HEK293 (cell line): ENCODE measurements around the gene COPS9.

Experiments used
- CTCF ChIA-PET: fragments of 350-600 bp; formaldehyde crosslinking; extraction: SDS; loops from one replicate; lab custom pipeline; 2021; ENCODE audit warnings: antibody characterized with exemption; lab: Yijun Ruan, JAX
- POLR2A ChIA-PET: fragments of 300-600 bp; formaldehyde crosslinking; extraction: SDS; loops from one replicate; lab custom pipeline; 2020; ENCODE audit warnings: antibody characterized with exemption, inconsistent platforms; lab: Yijun Ruan, JAX
- H3K27ac ChIP-seq: fragments of 200-500 bp; sonication (Bioruptor generic); 2 replicates; pipeline ENCODE4 v1.5.1; 2014; ENCODE audit warnings: low read depth, low read length, control low read depth, inconsistent platforms; ENCODE audit errors: extremely low read depth
- H3K36me3 ChIP-seq, 2 experiments: fragments of 200-500 bp in 1 of 2; sonication (Bioruptor generic) in 1 of 2; 1 replicate in 1 of 2; 2 replicates in 1 of 2; pipeline ENCODE4 v1.5.1; 2014 to 2017; ENCODE audit warnings: inconsistent platforms in 2 of 2, low read length in 2 of 2; ENCODE audit not compliant: control insufficient read depth in 2 of 2, insufficient read depth in 1 of 2
- H3K4me1 ChIP-seq: fragments of 200-500 bp; sonication (Bioruptor generic); 2 replicates; pipeline ENCODE4 v1.5.1; 2014; ENCODE audit warnings: mild to moderate bottlenecking, low read length, inconsistent platforms; ENCODE audit not compliant: control insufficient read depth, insufficient read depth
- H3K4me3 ChIP-seq: 2 replicates; pipeline ENCODE4 v1.5.1; 2011; ENCODE audit warnings: low read depth, mild to moderate bottlenecking, control low read depth, low read length, moderate library complexity
- H3K9me3 ChIP-seq: fragments of 200-500 bp; sonication (Bioruptor generic); 2 replicates; pipeline ENCODE4 v1.5.1; 2014; ENCODE audit warnings: low read depth, low read length, inconsistent platforms; ENCODE audit not compliant: control insufficient read depth, insufficient read depth
- GLI4 ChIP-seq: fragments of 450-650 bp; formaldehyde crosslinking; IDR thresholded peaks from 2 replicates; pipeline ENCODE4 v1.5.1; 2016; ENCODE audit warnings: missing biosample characterization, missing genetic modification characterization
- MEIS1 ChIP-seq: sonication (generic); formaldehyde crosslinking; IDR thresholded peaks from 2 replicates; pipeline ENCODE4 v1.8.1; 2022; ENCODE audit warnings: missing genetic modification reagents, mild to moderate bottlenecking, borderline replicate concordance
- SP2 ChIP-seq: fragments of 450-650 bp; formaldehyde crosslinking; IDR thresholded peaks from 2 replicates; pipeline ENCODE4 v1.5.1; 2016; ENCODE audit warnings: missing biosample characterization, missing genetic modification characterization
- YY2 ChIP-seq: fragments of 450-650 bp; formaldehyde crosslinking; IDR thresholded peaks from 2 replicates; pipeline ENCODE4 v1.5.1; 2016; ENCODE audit warnings: missing biosample characterization, missing genetic modification characterization
- ZBTB1 ChIP-seq: fragments of 450-650 bp; formaldehyde crosslinking; IDR thresholded peaks from 2 replicates; pipeline ENCODE4 v1.5.1; 2016; ENCODE audit warnings: missing biosample characterization, missing genetic modification characterization
- ZBTB8A ChIP-seq: fragments of 450-650 bp; formaldehyde crosslinking; IDR thresholded peaks from 2 replicates; pipeline ENCODE4 v1.5.1; 2016; ENCODE audit warnings: missing biosample characterization, missing genetic modification characterization
- ZFP3 ChIP-seq: fragments of 450-650 bp; formaldehyde crosslinking; IDR thresholded peaks from 2 replicates; pipeline ENCODE4 v1.5.1; 2016; ENCODE audit warnings: low read depth, missing biosample characterization, missing genetic modification characterization
- ZNF132 ChIP-seq: fragments of 450-650 bp; formaldehyde crosslinking; IDR thresholded peaks from 2 replicates; pipeline ENCODE4 v1.5.1; 2017; ENCODE audit warnings: missing biosample characterization, missing genetic modification characterization, borderline replicate concordance
- ZNF157 ChIP-seq: fragments of 450-650 bp; formaldehyde crosslinking; IDR thresholded peaks from 2 replicates; pipeline ENCODE4 v1.5.1; 2016; ENCODE audit warnings: missing biosample characterization, missing genetic modification characterization
- ZNF214 ChIP-seq: fragments of 450-650 bp; formaldehyde crosslinking; IDR thresholded peaks from 2 replicates; pipeline ENCODE4 v1.5.1; 2017; ENCODE audit warnings: missing biosample characterization, mild to moderate bottlenecking, missing genetic modification characterization, borderline replicate concordance
- ZNF350 ChIP-seq: fragments of 450-650 bp; formaldehyde crosslinking; IDR thresholded peaks from 2 replicates; pipeline ENCODE4 v1.5.0; 2017; ENCODE audit warnings: missing biosample characterization, mild to moderate bottlenecking, missing genetic modification characterization
- ZNF514 ChIP-seq: fragments of 450-650 bp; formaldehyde crosslinking; IDR thresholded peaks from 2 replicates; pipeline ENCODE4 v1.5.1; 2016; ENCODE audit warnings: missing biosample characterization, missing genetic modification characterization
- ZNF768 ChIP-seq: fragments of 450-650 bp; formaldehyde crosslinking; IDR thresholded peaks from 2 replicates; pipeline ENCODE4 v1.5.1; 2018; ENCODE audit warnings: missing biosample characterization, mild to moderate bottlenecking, missing genetic modification characterization
- ZNF792 ChIP-seq: fragments of 450-650 bp; formaldehyde crosslinking; IDR thresholded peaks from 2 replicates; pipeline ENCODE4 v1.5.1; 2016; ENCODE audit warnings: missing biosample characterization, missing genetic modification characterization
- TF ChIP-seq, protein P1 (sequence below): fragments of 450-650 bp; formaldehyde crosslinking; IDR thresholded peaks from 2 replicates; pipeline ENCODE4 v1.5.1; 2016; ENCODE audit warnings: missing biosample characterization, missing genetic modification characterization, low read depth
- TF ChIP-seq, protein P2 (sequence below): fragments of 450-650 bp; formaldehyde crosslinking; IDR thresholded peaks from 2 replicates; pipeline ENCODE4 v1.5.1; 2016; ENCODE audit warnings: missing biosample characterization, missing genetic modification characterization, borderline replicate concordance
- TF ChIP-seq, protein P3 (sequence below): fragments of 450-650 bp; formaldehyde crosslinking; IDR thresholded peaks from 2 replicates; pipeline ENCODE4 v1.5.1; 2016; ENCODE audit warnings: missing biosample characterization, missing genetic modification characterization
- TF ChIP-seq, protein P4 (sequence below): fragments of 450-650 bp; IDR thresholded peaks from 2 replicates; pipeline ENCODE4 v1.5.1; 2018; ENCODE audit warnings: missing biosample characterization, mild to moderate bottlenecking, missing genetic modification characterization

COPS9 gene

DNA sequence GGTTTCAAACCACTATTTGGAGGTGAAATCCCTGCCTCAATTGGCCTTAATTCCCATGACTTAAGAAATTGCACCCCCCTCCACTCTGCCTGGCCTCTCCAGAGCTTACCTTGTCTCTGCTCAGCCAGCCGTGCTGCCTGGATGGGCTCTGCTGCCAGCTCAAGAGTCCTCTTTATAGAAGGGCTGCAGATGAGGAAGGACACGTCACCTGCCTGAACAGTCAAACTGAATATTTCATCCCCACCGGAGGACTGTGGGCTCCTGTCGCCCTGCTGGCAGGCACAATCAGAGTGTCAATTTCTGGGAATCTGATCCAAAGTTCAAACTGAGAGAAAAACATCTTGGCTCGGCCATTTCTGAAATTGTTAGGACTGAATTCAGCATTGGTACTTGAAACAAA lies 4.4 kb upstream of the COPS9 start, which contains the start of gene OTOS:
Gene OTOS, minus strand, starts transcription at position 148 of the 400 bp plus-strand sequence. CDS start 332 bp downstream, outside the sequence.
- no peaks in the 10 kb centered on the region for H3K36me3 ChIP-seq
- CTCF ChIA-PET: interaction anchor here (0.6 to 3.0 kb wide), 3 partner anchors 9 to 148 kb away, joined by 3 to 15 read pairs (median 9); no protein-coding TSS in a partner anchor
- H3K4me1 ChIP-seq: no peaks in the 10 kb centered on the region
- POLR2A ChIA-PET: no interaction called here
- TF ChIP-seq ZBTB8A (tag by site-specific recombination) (no peak), ZNF514 (no peak), ZBTB1 (tag by site-specific recombination) (no peak), ZNF132 (tag by site-specific recombination) (no peak), SP2 (tag by site-specific recombination) (no peak), GLI4 (tag by site-specific recombination) (no peak), ZNF768 (no peak), MEIS1 (no peak)
- TF ChIP-seq, protein P1, sequence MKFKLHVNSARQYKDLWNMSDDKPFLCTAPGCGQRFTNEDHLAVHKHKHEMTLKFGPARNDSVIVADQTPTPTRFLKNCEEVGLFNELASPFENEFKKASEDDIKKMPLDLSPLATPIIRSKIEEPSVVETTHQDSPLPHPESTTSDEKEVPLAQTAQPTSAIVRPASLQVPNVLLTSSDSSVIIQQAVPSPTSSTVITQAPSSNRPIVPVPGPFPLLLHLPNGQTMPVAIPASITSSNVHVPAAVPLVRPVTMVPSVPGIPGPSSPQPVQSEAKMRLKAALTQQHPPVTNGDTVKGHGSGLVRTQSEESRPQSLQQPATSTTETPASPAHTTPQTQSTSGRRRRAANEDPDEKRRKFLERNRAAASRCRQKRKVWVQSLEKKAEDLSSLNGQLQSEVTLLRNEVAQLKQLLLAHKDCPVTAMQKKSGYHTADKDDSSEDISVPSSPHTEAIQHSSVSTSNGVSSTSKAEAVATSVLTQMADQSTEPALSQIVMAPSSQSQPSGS (tag by site-specific recombination): no peak
- H3K27ac ChIP-seq: no peak within 1 kb of the TSS
- H3K4me3 ChIP-seq: no peak within 1 kb of the TSS
- no peaks in the 10 kb centered on the region for H3K9me3 ChIP-seq

DNA sequence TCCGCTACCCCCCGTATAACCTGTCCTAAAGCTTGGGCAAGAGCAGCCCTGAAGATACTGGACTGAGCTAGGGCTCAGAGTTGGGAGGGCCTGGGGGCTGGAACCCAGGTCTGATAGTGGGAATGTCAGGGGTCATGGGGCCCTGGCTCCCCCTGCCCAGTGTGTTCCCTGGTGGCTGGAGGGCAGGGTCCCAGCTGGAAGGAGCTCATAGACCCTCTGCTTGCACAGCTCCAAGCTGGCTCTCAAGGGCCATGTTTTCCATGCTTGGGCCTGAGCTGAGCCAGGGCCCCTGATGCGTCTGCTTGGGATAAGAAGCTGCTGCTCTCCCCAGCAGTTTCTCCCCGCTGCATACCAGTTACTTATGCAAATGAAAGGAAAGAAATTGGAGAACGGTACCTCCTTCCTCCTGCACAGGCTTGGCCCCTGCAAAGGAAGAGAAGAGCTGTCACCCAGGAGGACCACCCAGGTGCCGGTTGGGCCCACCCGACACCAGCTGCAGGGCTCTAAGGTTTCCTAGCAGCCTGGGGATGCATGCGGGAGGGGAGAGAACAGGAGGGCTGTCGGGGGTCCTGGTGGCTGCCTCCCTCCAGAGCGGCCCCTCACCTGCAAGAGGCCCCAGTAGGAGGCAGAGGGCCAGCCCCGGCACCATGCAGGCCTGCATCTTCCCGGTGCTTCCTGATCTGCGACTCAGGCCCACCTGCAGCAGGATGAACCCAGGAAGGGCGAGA lies 3.7 kb upstream of the COPS9 start:
- TF ChIP-seq ZNF350 (no peak), ZNF214 (tag by site-specific recombination) (no peak), YY2 (tag by site-specific recombination) (no peak), ZBTB1 (tag by site-specific recombination) (no peak), ZFP3 (tag by site-specific recombination) (no peak), ZNF157 (tag by site-specific recombination) (no peak), ZNF792 (tag by site-specific recombination) (no peak)
- TF ChIP-seq, protein P2, sequence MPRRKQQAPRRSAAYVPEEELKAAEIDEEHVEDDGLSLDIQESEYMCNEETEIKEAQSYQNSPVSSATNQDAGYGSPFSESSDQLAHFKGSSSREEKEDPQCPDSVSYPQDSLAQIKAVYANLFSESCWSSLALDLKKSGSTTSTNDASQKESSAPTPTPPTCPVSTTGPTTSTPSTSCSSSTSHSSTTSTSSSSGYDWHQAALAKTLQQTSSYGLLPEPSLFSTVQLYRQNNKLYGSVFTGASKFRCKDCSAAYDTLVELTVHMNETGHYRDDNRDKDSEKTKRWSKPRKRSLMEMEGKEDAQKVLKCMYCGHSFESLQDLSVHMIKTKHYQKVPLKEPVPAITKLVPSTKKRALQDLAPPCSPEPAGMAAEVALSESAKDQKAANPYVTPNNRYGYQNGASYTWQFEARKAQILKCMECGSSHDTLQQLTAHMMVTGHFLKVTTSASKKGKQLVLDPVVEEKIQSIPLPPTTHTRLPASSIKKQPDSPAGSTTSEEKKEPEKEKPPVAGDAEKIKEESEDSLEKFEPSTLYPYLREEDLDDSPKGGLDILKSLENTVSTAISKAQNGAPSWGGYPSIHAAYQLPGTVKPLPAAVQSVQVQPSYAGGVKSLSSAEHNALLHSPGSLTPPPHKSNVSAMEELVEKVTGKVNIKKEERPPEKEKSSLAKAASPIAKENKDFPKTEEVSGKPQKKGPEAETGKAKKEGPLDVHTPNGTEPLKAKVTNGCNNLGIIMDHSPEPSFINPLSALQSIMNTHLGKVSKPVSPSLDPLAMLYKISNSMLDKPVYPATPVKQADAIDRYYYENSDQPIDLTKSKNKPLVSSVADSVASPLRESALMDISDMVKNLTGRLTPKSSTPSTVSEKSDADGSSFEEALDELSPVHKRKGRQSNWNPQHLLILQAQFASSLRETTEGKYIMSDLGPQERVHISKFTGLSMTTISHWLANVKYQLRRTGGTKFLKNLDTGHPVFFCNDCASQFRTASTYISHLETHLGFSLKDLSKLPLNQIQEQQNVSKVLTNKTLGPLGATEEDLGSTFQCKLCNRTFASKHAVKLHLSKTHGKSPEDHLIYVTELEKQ (tag by site-specific recombination): no peak
- TF ChIP-seq, protein P3, sequence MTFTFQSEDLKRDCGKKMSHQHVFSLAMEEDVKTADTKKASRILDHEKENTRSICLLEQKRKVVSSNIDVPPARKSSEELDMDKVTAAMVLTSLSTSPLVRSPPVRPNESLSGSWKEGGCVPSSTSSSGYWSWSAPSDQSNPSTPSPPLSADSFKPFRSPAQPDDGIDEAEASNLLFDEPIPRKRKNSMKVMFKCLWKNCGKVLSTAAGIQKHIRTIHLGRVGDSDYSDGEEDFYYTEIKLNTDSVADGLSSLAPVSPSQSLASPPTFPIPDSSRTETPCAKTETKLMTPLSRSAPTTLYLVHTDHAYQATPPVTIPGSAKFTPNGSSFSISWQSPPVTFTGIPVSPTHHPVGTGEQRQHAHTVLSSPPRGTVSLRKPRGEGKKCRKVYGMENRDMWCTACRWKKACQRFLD (tag by site-specific recombination): no peak
- TF ChIP-seq, protein P4, sequence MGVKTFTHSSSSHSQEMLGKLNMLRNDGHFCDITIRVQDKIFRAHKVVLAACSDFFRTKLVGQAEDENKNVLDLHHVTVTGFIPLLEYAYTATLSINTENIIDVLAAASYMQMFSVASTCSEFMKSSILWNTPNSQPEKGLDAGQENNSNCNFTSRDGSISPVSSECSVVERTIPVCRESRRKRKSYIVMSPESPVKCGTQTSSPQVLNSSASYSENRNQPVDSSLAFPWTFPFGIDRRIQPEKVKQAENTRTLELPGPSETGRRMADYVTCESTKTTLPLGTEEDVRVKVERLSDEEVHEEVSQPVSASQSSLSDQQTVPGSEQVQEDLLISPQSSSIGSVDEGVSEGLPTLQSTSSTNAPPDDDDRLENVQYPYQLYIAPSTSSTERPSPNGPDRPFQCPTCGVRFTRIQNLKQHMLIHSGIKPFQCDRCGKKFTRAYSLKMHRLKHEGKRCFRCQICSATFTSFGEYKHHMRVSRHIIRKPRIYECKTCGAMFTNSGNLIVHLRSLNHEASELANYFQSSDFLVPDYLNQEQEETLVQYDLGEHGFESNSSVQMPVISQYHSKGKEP (tag by site-specific recombination): no peak
- no peak overlapping the region for H3K4me3 ChIP-seq
- no peaks in the 10 kb centered on the region for H3K9me3 ChIP-seq
- no peak overlapping the region for H3K27ac ChIP-seq
- ChIA-PET POLR2A (no interaction called here), CTCF (interaction anchor here (0.6 to 3.0 kb wide), 3 partner anchors 10 to 147 kb away, joined by 3 to 15 read pairs (median 9); no protein-coding TSS in a partner anchor)
- H3K4me1 ChIP-seq: peaks cover 5% of the 10 kb centered on the region; the same call in 1 of the 2 replicates
- no peaks in the 10 kb centered on the region for H3K36me3 ChIP-seq
